Epithelial cell of esophagus (primary cell): Measurements from ENCODE around the gene TCF25.

Experiments
- DNase-seq: peaks from one replicate; pipeline ENCODE4 v3.0.0; 2010; ENCODE audit warnings: low read depth
- H3K4me3 ChIP-seq: 2 replicates; pipeline ENCODE4 v1.5.1; 2011; ENCODE audit warnings: mild to moderate bottlenecking, low read length, control low read depth
- CTCF ChIP-seq: IDR thresholded peaks from 2 replicates; pipeline ENCODE4 v1.5.1; 2011; ENCODE audit warnings: low read depth, mild to moderate bottlenecking, low read length, control low read depth, inconsistent platforms; ENCODE audit not compliant: insufficient read depth; ENCODE audit errors: missing control alignments

TCF25 gene

GRCh38 chr16:89920723-89921122 lies 47.3 kb downstream of the TCF25 start:
- H3K4me3 ChIP-seq: no peak overlapping the region
- DNase-seq: no peak
- no peak for TF ChIP-seq CTCF

- no peak for TF ChIP-seq CTCF
- DNase-seq: no peak
- no peak overlapping the region for H3K4me3 ChIP-seq
Observed at GRCh38 chr16:89921131-89921701, 47.8 kb downstream of the TCF25 start.

GRCh38 chr16:89921702-89922476 lies 48.5 kb downstream of the TCF25 start:
- H3K4me3 ChIP-seq: peak overlapping the region; percentile 52
- DNase-seq: peak; percentile 91
- no peak for TF ChIP-seq CTCF

GRCh38 chr16:89922477-89922883 lies 49.1 kb downstream of the TCF25 start:
- no peak for TF ChIP-seq CTCF
- peak overlapping the region; percentile 52 for H3K4me3 ChIP-seq
- peak; percentile 79 for DNase-seq

GRCh38 chr16:89922884-89923639 lies 49.7 kb downstream of the TCF25 start, which contains the start of gene TUBB3:
TUBB3 (plus strand) TSS chr16:89923342; CDS start chr16:89923402, 60 bp downstream.
- peak; percentile 80 for DNase-seq
- H3K4me3 ChIP-seq: peak within 1 kb of the TSS; percentile 52
- TF ChIP-seq CTCF: no peak

- DNase-seq: no peak
- H3K4me3 ChIP-seq: no peak overlapping the region
- no peak for TF ChIP-seq CTCF
Observed at GRCh38 chr16:89923640-89924296, 50.4 kb downstream of the TCF25 start.
